Activated effector memory CD4-positive, alpha-beta T cell treated with Interleukin-2 at 50 U/mL for 16 hours (primary cell): ENCODE results near the gene MT1M.
"Not testable (repeated sequence)": the region's sequence is repeated elsewhere in the genome, so short reads cannot be mapped to it uniquely, and the experiment has no call there.

Source experiments
- DNase-seq: peaks from one replicate; pipeline ENCODE4 v3.0.0-alpha.2; 2020

The MT1M gene

GRCh38 chr16:56657555-56658326, 25.3 kb downstream of the MT1M start, which contains the start of gene MT1F:
Gene MT1F, plus strand, starts transcription at chr16:56657959. Its CDS starts 100 bp downstream, at chr16:56658059.
- peak; percentile 65 for DNase-seq

- no peak for DNase-seq
Observed at GRCh38 chr16:56658327-56658875, 25.9 kb downstream of the MT1M start.

DNA sequence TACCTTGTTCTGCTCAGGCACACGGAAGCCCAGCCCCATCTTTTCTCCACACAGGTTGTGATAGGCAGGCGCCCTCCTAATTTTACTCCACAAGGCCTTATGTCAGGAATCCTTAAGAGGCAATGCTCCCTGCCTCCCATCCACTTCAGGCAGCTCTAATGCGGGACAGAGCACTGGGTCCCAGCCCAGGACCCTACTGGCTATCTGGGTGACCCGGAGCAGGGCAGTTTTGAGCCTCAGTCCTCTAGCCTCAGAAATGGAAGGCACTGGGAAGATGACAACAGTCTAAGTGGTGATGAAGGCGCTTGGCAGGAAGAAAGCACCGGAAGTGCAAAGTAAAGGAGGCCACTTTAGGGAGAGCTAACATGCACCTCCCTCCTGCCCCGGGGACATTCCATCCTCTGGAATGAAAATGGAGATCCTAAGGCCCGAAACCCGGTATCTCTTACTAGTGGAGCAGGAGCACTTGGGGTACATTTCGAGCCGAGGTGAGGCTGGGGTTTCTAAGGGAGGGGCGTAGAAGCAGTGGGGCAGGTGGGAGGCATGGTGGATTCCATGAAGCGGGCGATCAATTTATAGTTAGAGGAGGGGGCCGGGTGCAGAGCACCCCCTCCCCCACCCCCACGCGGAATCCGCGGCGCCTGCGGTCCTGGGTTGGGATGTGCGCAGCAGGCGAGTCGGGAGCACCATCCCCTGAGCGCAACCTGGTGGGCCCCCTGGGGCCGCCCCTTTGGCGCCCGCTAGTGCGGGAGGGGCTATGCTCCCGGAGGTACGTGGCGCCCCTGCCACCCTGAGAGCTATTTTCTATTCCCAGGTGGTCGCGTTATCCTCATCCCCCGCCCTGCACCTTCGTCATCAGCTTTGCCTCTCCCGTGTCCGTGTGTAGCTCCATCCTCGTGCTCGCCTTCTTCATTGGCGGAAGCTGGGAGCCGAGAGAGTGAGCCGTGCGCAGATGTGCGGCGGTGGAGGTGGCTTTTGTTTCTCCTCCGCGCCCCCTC, 30.2 kb downstream of the MT1M start:
- no peak for DNase-seq

- no peak for DNase-seq
Observed at GRCh38 chr16:56664506-56664905, 32.0 kb downstream of the MT1M start.

DNA sequence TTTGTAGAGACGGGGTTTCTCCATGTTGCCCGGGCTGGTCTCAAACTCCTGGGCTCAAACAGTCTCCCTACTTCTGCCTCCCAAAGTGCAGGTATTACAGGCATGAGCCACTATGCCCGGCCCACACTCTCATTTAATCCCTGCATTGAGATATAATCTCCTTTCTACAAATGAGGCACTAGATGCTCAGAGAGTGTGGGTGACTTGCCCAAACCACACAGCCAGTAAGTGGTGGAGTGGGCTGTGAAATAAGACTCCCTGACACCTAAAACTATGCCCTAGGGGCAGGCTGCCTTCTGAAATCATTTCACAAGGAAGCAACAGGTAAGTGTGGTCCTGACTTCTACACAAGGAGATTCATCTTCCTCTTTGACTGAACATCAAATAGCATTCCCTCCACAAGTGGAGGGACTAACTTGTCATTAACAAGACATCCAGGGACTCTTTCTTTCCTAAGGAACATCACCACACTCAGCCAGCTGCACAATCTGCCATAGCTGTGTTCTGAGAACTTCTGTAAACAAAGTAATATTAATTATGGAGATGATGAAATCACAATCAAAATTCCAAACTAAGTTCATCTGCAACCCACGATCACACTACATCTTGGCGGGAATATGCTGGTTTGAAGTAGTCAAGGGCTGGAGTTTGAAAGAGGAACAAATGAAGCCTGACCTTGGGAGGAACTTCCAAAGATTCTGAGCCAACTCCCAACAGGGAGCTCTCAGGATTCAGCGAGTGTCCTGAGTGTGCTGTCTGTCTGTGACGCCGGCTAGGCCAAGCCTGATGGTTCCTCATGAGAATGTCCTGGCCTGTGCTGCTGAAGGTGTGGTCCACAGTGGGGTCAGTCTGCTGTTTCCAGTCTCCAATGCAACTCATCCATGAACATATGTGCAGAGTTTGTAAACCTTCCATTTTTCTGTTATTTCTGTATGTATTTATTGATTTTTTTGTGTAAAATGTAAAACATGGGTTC, 33.1 kb downstream of the MT1M start:
- not testable (repeated sequence) for DNase-seq

GRCh38 chr16:56667581-56668571, 35.4 kb downstream of the MT1M start, which contains the start of gene MT1G:
Gene MT1G, minus strand, starts transcription at chr16:56668065. Its CDS starts 72 bp downstream, at chr16:56667993.
- DNase-seq = no peak

GRCh38 chr16:56669005-56669839, 36.8 kb downstream of the MT1M start, which contains the start of gene MT1H:
Gene MT1H, plus strand, starts transcription at chr16:56669814. Its CDS starts 71 bp downstream, at chr16:56669885.
- no peak for DNase-seq

- no peak for DNase-seq
Observed at GRCh38 chr16:56669840-56670619, 37.6 kb downstream of the MT1M start.

DNA sequence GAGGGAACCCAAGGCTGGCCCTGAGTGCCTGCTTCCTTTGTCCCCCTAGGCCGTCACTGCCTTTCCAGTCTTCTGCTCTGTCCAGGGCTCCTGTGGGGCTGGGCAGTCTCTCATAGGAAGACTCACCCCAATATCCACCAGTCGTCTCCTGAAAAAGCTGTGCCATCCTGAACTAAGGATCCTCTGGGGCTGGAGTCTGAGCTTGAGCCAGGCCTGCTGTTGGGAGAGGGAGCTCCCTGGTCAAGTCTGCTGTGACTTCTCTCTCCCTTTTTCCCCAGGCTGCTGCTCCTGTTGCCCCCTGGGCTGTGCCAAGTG, 38.1 kb downstream of the MT1M start:
- no peak for DNase-seq

DNA sequence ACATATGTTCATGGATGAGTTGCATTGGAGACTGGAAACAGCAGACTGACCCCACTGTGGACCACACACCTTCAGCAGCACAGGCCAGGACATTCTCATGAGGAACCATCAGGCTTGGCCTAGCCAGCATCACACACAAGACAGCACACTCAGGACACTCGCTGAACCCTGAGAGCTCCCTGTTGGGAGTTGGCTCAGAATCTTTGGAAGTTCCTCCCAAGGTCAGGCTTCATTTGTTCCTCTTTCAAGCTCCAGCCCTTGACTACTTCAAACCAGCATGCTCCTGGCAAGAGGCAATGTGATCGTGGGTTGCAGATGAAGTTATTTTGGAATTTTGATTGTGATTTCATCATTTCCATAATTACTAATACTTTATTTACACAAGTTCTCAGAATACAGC, 39.2 kb downstream of the MT1M start:
- not testable (repeated sequence) for DNase-seq

DNA sequence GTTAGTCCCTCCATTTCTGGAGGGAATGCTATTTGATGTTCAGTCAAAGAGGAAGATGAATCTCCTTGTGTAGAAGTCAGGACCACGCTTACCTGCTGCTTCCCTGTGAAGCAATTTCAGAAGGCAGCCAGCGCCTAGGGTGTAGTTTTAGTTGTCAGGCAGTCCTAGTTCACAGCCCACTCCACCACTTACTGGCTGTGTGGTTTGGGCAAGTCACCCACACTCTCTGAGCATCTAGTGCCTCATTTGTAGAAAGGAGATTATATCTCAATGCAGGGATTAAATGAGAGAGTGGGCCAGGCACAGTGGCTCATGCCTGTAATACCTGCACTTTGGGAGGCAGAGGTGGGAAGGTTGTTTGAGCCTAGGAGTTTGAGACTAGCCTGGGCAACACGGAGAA, 39.7 kb downstream of the MT1M start:
- DNase-seq = not testable (repeated sequence)

DNA sequence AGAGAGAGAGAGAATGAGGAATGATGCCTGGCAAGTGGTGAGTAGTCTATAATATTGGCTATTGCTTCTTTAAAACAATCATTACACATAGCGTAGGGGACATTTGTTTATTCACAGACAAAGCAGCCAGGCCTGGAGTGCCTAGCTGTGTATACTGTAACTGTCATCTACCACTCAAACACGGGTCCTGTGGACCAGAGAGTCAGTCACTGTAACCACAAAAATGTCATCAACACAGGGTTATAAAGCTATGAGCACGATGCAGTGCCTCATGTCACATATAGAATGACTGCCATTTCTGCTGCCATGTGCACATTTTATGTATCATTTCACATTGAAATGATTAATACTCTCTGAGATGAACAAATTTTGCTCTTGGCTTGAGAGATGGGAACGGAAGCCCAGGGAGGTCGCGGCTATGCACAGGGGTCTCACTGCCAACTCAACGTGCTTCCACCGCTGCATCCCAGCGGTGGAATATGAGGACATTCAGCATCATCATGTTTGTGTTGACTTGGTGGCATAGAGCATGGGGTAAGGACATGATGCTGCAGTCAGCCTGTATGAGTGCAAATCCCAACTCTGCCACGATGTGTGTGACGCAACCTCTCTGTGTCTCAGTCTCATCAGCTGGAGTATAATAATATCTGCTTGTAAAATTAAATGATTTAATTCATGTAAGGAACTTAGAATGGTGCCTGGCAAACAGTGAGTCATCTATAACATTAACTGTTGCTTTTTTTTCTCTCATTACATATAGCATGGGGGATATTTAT, 40.5 kb downstream of the MT1M start:
- no peak for DNase-seq

DNA sequence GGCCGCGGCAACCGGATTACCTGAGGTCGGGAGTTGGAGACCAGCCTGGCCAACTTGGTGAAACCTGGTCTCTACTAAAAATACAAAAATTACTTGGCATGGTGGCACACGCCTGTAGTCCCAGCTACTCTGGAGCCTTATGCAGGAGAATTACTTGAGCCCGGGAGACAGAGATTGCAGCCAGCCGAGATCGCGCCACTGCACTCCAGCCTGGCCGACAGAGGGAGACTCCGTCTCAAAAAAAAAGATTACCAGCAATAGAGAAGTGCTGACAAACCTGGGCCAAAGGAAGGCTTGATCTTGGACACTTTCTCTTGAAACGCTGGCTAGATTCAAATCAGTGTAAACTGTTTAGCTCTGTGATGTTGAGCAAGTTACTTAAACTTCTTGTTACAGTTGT, 41.5 kb downstream of the MT1M start:
- no peak for DNase-seq

- not testable (repeated sequence) for DNase-seq
Observed at GRCh38 chr16:56674570-56674969, 42.1 kb downstream of the MT1M start.

DNA sequence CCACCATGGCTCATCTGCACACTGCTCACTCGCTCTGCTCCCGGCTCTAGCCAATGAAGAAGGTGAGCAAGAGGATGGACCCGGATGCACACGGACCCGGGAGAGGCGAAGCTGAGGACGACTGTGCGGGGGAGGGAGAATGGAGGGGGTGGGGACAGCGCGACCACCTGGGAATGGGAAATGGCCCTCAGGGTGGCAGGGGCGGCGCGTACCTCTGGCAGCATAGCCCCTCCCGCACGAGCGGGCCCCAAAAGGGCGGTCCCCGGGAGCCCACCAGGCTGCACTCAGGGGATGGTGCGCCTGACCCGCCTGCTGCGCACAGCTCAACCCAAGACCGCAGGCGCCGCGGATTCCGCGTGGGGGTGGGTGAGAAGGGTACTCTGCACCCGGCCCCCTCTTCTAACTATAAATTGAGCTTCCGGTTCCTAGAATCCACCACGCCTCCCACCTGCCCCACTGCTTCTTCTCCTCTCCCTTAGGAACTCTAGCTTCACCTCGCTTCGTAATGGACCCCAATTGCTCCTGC, 43.3 kb downstream of the MT1M start:
- no peak for DNase-seq

DNA sequence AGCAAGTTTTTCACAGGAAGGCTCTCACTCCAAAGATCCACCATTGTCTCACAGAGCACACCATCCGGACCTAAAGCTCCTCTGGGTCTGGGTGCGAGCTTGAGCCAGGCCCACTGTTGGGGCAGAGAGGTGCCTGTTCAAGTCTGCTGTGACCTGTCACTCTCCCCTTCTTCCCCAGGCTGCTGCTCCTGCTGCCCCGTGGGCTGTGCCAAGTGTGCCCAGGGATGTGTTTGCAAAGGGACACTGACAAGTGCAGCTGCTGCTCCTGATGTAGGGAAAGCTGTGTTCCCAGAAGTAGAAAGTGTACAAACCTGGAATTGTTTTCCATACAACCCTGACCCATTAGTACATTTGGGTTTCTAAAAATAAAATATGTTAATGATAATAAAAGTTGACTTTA, 45.0 kb downstream of the MT1M start:
- no peak for DNase-seq

GRCh38 chr16:56679078-56679730, 46.7 kb downstream of the MT1M start:
- no peak for DNase-seq
